ENCODE measurements around the gene CRYZ.

The CRYZ gene

GRCh38 chr1:74684301-74684700 lies 48.5 kb downstream of the CRYZ start:
- Histone ChIP-seq H4K5ac (ENCODE audit: low read length) (no peak overlapping the region), H2BK120ac (ENCODE audit: low read depth, low read length) (no peak overlapping the region), H3K56ac (ENCODE audit: low read length) (no peak overlapping the region), H4K8ac (ENCODE audit: low read depth, low read length) (no peak overlapping the region), H3K4ac (ENCODE audit: low read depth, low read length) (no peak overlapping the region), H3K36me3 (ENCODE audit: control insufficient read depth, insufficient read depth, low read length) (no peaks in the 10 kb centered on the region), H3K27me3 (ENCODE audit: insufficient read depth, low read length, poor library complexity) (no peaks in the 10 kb centered on the region), H3K9ac (ENCODE audit: low read length) (no peak overlapping the region), H3K4me3 (ENCODE audit: low read length) (no peak overlapping the region), H2BK5ac (ENCODE audit: low read length) (no peak overlapping the region), H3K18ac (ENCODE audit: low read length) (no peak overlapping the region), H3K4me1 (ENCODE audit: control insufficient read depth, low read depth, low read length) (no peaks in the 10 kb centered on the region), H3K4me2 (ENCODE audit: low read length) (no peak overlapping the region), H2AK5ac (ENCODE audit: low read length) (no peak overlapping the region), H2BK15ac (replicated peaks; ENCODE audit: low read depth) (no peak overlapping the region), H3K79me1 (ENCODE audit: low read length) (no peaks in the 10 kb centered on the region), H3K23ac (ENCODE audit: low read length) (no peak overlapping the region), H3K27ac (ENCODE audit: low read depth, low read length) (no peak overlapping the region), H3K79me2 (ENCODE audit: control insufficient read depth, insufficient read depth, low read length) (no peaks in the 10 kb centered on the region)
- DNase-seq, result no peak
- WGBS (ENCODE audit: extremely low coverage, insufficient coverage, low lambda C conversion rate), result no CpG with 5 or more reads among the region's 2 CpGs

- Histone ChIP-seq H2AK5ac (ENCODE audit: low read length) (no peak overlapping the region), H3K23ac (ENCODE audit: low read length) (no peak overlapping the region), H3K4me2 (ENCODE audit: low read length) (no peak overlapping the region), H3K27me3 (ENCODE audit: insufficient read depth, low read length, poor library complexity) (no peaks in the 10 kb centered on the region), H3K18ac (ENCODE audit: low read length) (no peak overlapping the region), H4K5ac (ENCODE audit: low read length) (no peak overlapping the region), H3K79me1 (ENCODE audit: low read length) (no peaks in the 10 kb centered on the region), H3K27ac (ENCODE audit: low read depth, low read length) (no peak overlapping the region), H4K8ac (ENCODE audit: low read depth, low read length) (no peak overlapping the region), H3K4me1 (ENCODE audit: control insufficient read depth, low read depth, low read length) (no peaks in the 10 kb centered on the region), H3K56ac (ENCODE audit: low read length) (no peak overlapping the region), H2BK15ac (replicated peaks; ENCODE audit: low read depth) (no peak overlapping the region), H3K79me2 (ENCODE audit: control insufficient read depth, insufficient read depth, low read length) (no peaks in the 10 kb centered on the region), H2BK120ac (ENCODE audit: low read depth, low read length) (no peak overlapping the region), H3K4me3 (ENCODE audit: low read length) (no peak overlapping the region), H2BK5ac (ENCODE audit: low read length) (no peak overlapping the region), H3K36me3 (ENCODE audit: control insufficient read depth, insufficient read depth, low read length) (no peaks in the 10 kb centered on the region), H3K9ac (ENCODE audit: low read length) (no peak overlapping the region), H3K4ac (ENCODE audit: low read depth, low read length) (no peak overlapping the region)
- no peak for DNase-seq
Observed at GRCh38 chr1:74683656-74684055, 49.2 kb downstream of the CRYZ start.

GRCh38 chr1:74681851-74682250 lies 51.0 kb downstream of the CRYZ start:
- H2AK5ac ChIP-seq (ENCODE audit: low read length), result no peak overlapping the region
- no peak overlapping the region for H3K4me2 ChIP-seq (ENCODE audit: low read length)
- no peaks in the 10 kb centered on the region for H3K27me3 ChIP-seq (ENCODE audit: insufficient read depth, low read length, poor library complexity)
- no peaks in the 10 kb centered on the region for H3K4me1 ChIP-seq (ENCODE audit: control insufficient read depth, low read depth, low read length)
- WGBS (ENCODE audit: extremely low coverage, insufficient coverage, low lambda C conversion rate), result no CpG with 5 or more reads among the region's 2 CpGs
- DNase-seq, result no peak
- H3K9ac ChIP-seq (ENCODE audit: low read length), result no peak overlapping the region
- no peak overlapping the region for H4K8ac ChIP-seq (ENCODE audit: low read depth, low read length)
- H3K79me2 ChIP-seq (ENCODE audit: control insufficient read depth, insufficient read depth, low read length), result no peaks in the 10 kb centered on the region
- H2BK15ac ChIP-seq (replicated peaks; ENCODE audit: low read depth), result no peak overlapping the region
- no peak overlapping the region for H3K27ac ChIP-seq (ENCODE audit: low read depth, low read length)
- H2BK5ac ChIP-seq (ENCODE audit: low read length), result no peak overlapping the region
- no peak overlapping the region for H3K4me3 ChIP-seq (ENCODE audit: low read length)
- no peak overlapping the region for H3K23ac ChIP-seq (ENCODE audit: low read length)
- no peaks in the 10 kb centered on the region for H3K36me3 ChIP-seq (ENCODE audit: control insufficient read depth, insufficient read depth, low read length)
- no peak overlapping the region for H4K5ac ChIP-seq (ENCODE audit: low read length)
- no peak overlapping the region for H3K18ac ChIP-seq (ENCODE audit: low read length)
- no peaks in the 10 kb centered on the region for H3K79me1 ChIP-seq (ENCODE audit: low read length)
- H3K56ac ChIP-seq (ENCODE audit: low read length), result no peak overlapping the region
- no peak overlapping the region for H3K4ac ChIP-seq (ENCODE audit: low read depth, low read length)
- H2BK120ac ChIP-seq (ENCODE audit: low read depth, low read length), result no peak overlapping the region

GRCh38 chr1:74681449-74681848 lies 51.4 kb downstream of the CRYZ start:
- Histone ChIP-seq H3K79me2 (ENCODE audit: control insufficient read depth, insufficient read depth, low read length) (no peaks in the 10 kb centered on the region), H3K4ac (ENCODE audit: low read depth, low read length) (no peak overlapping the region), H3K18ac (ENCODE audit: low read length) (no peak overlapping the region)

GRCh38 chr1:74681001-74681400 lies 51.8 kb downstream of the CRYZ start:
- H3K18ac ChIP-seq (ENCODE audit: low read length), result no peak overlapping the region
- no peaks in the 10 kb centered on the region for H3K36me3 ChIP-seq (ENCODE audit: control insufficient read depth, insufficient read depth, low read length)
- no peak overlapping the region for H3K9ac ChIP-seq (ENCODE audit: low read length)
- no peak overlapping the region for H2BK120ac ChIP-seq (ENCODE audit: low read depth, low read length)
- no peak overlapping the region for H2BK5ac ChIP-seq (ENCODE audit: low read length)
- DNase-seq, result no peak
- no peak overlapping the region for H3K23ac ChIP-seq (ENCODE audit: low read length)
- no peaks in the 10 kb centered on the region for H3K27me3 ChIP-seq (ENCODE audit: insufficient read depth, low read length, poor library complexity)
- H3K79me2 ChIP-seq (ENCODE audit: control insufficient read depth, insufficient read depth, low read length), result no peaks in the 10 kb centered on the region
- H3K4me1 ChIP-seq (ENCODE audit: control insufficient read depth, low read depth, low read length), result no peaks in the 10 kb centered on the region
- H3K4me3 ChIP-seq (ENCODE audit: low read length), result no peak overlapping the region
- no peak overlapping the region for H2BK15ac ChIP-seq (replicated peaks; ENCODE audit: low read depth)
- H3K56ac ChIP-seq (ENCODE audit: low read length), result no peak overlapping the region
- WGBS (ENCODE audit: extremely low coverage, insufficient coverage, low lambda C conversion rate), result no CpG with 5 or more reads among the region's 3 CpGs
- H4K8ac ChIP-seq (ENCODE audit: low read depth, low read length), result no peak overlapping the region
- H3K4ac ChIP-seq (ENCODE audit: low read depth, low read length), result no peak overlapping the region
- H4K5ac ChIP-seq (ENCODE audit: low read length), result no peak overlapping the region
- H3K79me1 ChIP-seq (ENCODE audit: low read length), result no peaks in the 10 kb centered on the region
- no peak overlapping the region for H3K4me2 ChIP-seq (ENCODE audit: low read length)
- no peak overlapping the region for H2AK5ac ChIP-seq (ENCODE audit: low read length)
- H3K27ac ChIP-seq (ENCODE audit: low read depth, low read length), result no peak overlapping the region

More at GRCh38 chr1:74681449-74681848, 51.4 kb downstream of the CRYZ start:
- H2BK15ac ChIP-seq (replicated peaks; ENCODE audit: low read depth), result no peak overlapping the region
- no peaks in the 10 kb centered on the region for H3K79me1 ChIP-seq (ENCODE audit: low read length)
- no peak overlapping the region for H2AK5ac ChIP-seq (ENCODE audit: low read length)
- H4K8ac ChIP-seq (ENCODE audit: low read depth, low read length), result no peak overlapping the region
- no peak overlapping the region for H2BK120ac ChIP-seq (ENCODE audit: low read depth, low read length)
- H3K4me3 ChIP-seq (ENCODE audit: low read length), result no peak overlapping the region
- no CpG with 5 or more reads among the region's 4 CpGs for WGBS (ENCODE audit: extremely low coverage, insufficient coverage, low lambda C conversion rate)
- no peak overlapping the region for H3K23ac ChIP-seq (ENCODE audit: low read length)
- no peaks in the 10 kb centered on the region for H3K27me3 ChIP-seq (ENCODE audit: insufficient read depth, low read length, poor library complexity)
- no peaks in the 10 kb centered on the region for H3K4me1 ChIP-seq (ENCODE audit: control insufficient read depth, low read depth, low read length)
- no peaks in the 10 kb centered on the region for H3K36me3 ChIP-seq (ENCODE audit: control insufficient read depth, insufficient read depth, low read length)
- H3K4me2 ChIP-seq (ENCODE audit: low read length), result no peak overlapping the region
- no peak overlapping the region for H2BK5ac ChIP-seq (ENCODE audit: low read length)
- no peak overlapping the region for H3K9ac ChIP-seq (ENCODE audit: low read length)
- H3K27ac ChIP-seq (ENCODE audit: low read depth, low read length), result no peak overlapping the region
- H3K56ac ChIP-seq (ENCODE audit: low read length), result no peak overlapping the region
- no peak for DNase-seq
- no peak overlapping the region for H4K5ac ChIP-seq (ENCODE audit: low read length)

- H2BK5ac ChIP-seq (ENCODE audit: low read length), result no peak overlapping the region
- no peaks in the 10 kb centered on the region for H3K4me1 ChIP-seq (ENCODE audit: control insufficient read depth, low read depth, low read length)
- no peak overlapping the region for H3K4ac ChIP-seq (ENCODE audit: low read depth, low read length)
- H3K23ac ChIP-seq (ENCODE audit: low read length), result no peak overlapping the region
- no peak overlapping the region for H3K56ac ChIP-seq (ENCODE audit: low read length)
- no peak overlapping the region for H3K9ac ChIP-seq (ENCODE audit: low read length)
- H3K36me3 ChIP-seq (ENCODE audit: control insufficient read depth, insufficient read depth, low read length), result no peaks in the 10 kb centered on the region
- no peak overlapping the region for H2AK5ac ChIP-seq (ENCODE audit: low read length)
- H2BK120ac ChIP-seq (ENCODE audit: low read depth, low read length), result no peak overlapping the region
- H3K79me2 ChIP-seq (ENCODE audit: control insufficient read depth, insufficient read depth, low read length), result no peaks in the 10 kb centered on the region
- no peak overlapping the region for H4K5ac ChIP-seq (ENCODE audit: low read length)
- no CpG with 5 or more reads among the region's 2 CpGs for WGBS (ENCODE audit: extremely low coverage, insufficient coverage, low lambda C conversion rate)
- no peaks in the 10 kb centered on the region for H3K27me3 ChIP-seq (ENCODE audit: insufficient read depth, low read length, poor library complexity)
- no peaks in the 10 kb centered on the region for H3K79me1 ChIP-seq (ENCODE audit: low read length)
- no peak overlapping the region for H3K4me2 ChIP-seq (ENCODE audit: low read length)
- no peak overlapping the region for H3K18ac ChIP-seq (ENCODE audit: low read length)
- H4K8ac ChIP-seq (ENCODE audit: low read depth, low read length), result no peak overlapping the region
- no peak overlapping the region for H3K27ac ChIP-seq (ENCODE audit: low read depth, low read length)
- no peak overlapping the region for H3K4me3 ChIP-seq (ENCODE audit: low read length)
- H2BK15ac ChIP-seq (replicated peaks; ENCODE audit: low read depth), result no peak overlapping the region
- DNase-seq, result no peak
Observed at GRCh38 chr1:74679811-74680210, 53.0 kb downstream of the CRYZ start.
